Astrocyte (in vitro differentiated cells and primary cell): ENCODE results near the gene NLRP9. TPM values are rescaled to one million over a fixed set of nuclear protein-coding genes. Genes with fewer than 3 reads are reported as not detected.

Source experiments
- DNase-seq: peaks from one replicate; pipeline ENCODE4 v3.0.0-alpha.2; 2010; ENCODE audit warnings: low read depth
- FAIRE-seq: peaks from 2 replicates; lab custom pipeline; 2011; peaks lifted over from hg19 to GRCh38; lab: Jason Lieb, UNC
- H2AFZ ChIP-seq: 2 replicates; pipeline ENCODE4 v1.6.0; 2012; ENCODE audit warnings: low read depth, low read length, inconsistent platforms
- H3K27ac ChIP-seq: 2 replicates; pipeline ENCODE4 v1.5.1; 2011; ENCODE audit warnings: low read depth, low read length, inconsistent platforms
- H3K27me3 ChIP-seq: 2 replicates; pipeline ENCODE4 v1.6.0; 2011; ENCODE audit warnings: low read length, inconsistent platforms; ENCODE audit not compliant: insufficient read depth
- H3K36me3 ChIP-seq: 2 replicates; pipeline ENCODE4 v1.5.1; 2011; ENCODE audit warnings: low read length, inconsistent platforms; ENCODE audit not compliant: insufficient read depth
- H3K4me1 ChIP-seq: 2 replicates; pipeline ENCODE4 v1.5.1; 2011; ENCODE audit warnings: low read length, inconsistent platforms; ENCODE audit not compliant: insufficient read depth
- H3K4me2 ChIP-seq: 2 replicates; pipeline ENCODE4 v1.6.0; 2012; ENCODE audit warnings: low read length, inconsistent platforms
- H3K4me3 ChIP-seq: 2 replicates; pipeline ENCODE4 v1.5.1; 2011; ENCODE audit warnings: low read depth, mild to moderate bottlenecking, low read length, inconsistent platforms; ENCODE audit not compliant: insufficient read depth
- H3K79me2 ChIP-seq: 2 replicates; pipeline ENCODE4 v1.6.0; 2012; ENCODE audit warnings: mild to moderate bottlenecking, low read length, inconsistent platforms; ENCODE audit not compliant: insufficient read depth
- H3K9ac ChIP-seq: 2 replicates; pipeline ENCODE4 v1.6.0; 2012; ENCODE audit warnings: mild to moderate bottlenecking, low read length, inconsistent platforms
- H3K9me3 ChIP-seq: 2 replicates; pipeline ENCODE4 v1.5.1; 2012; ENCODE audit warnings: low read depth, mild to moderate bottlenecking, low read length, inconsistent platforms; ENCODE audit not compliant: insufficient read depth
- H4K20me1 ChIP-seq: 2 replicates; pipeline ENCODE4 v1.6.0; 2012; ENCODE audit warnings: low read length, inconsistent platforms; ENCODE audit not compliant: insufficient read depth
- H3K27ac Mint-ChIP-seq: one replicate; pipeline ENCODE4 v1.8.0; 2021; ENCODE audit warnings: mild to moderate bottlenecking, mixed read lengths; ENCODE audit not compliant: unreplicated experiment
- H3K27me3 Mint-ChIP-seq: one replicate; pipeline ENCODE4 v1.8.0; 2021; ENCODE audit warnings: low read depth, mixed read lengths; ENCODE audit not compliant: unreplicated experiment
- H3K36me3 Mint-ChIP-seq: one replicate; pipeline ENCODE4 v1.8.0; 2021; ENCODE audit warnings: low read depth, mixed read lengths; ENCODE audit not compliant: unreplicated experiment
- H3K4me1 Mint-ChIP-seq: one replicate; pipeline ENCODE4 v1.8.0; 2021; ENCODE audit warnings: low read depth, mixed read lengths; ENCODE audit not compliant: unreplicated experiment
- H3K4me3 Mint-ChIP-seq: one replicate; pipeline ENCODE4 v1.8.0; 2021; ENCODE audit warnings: mild to moderate bottlenecking, moderate library complexity, mixed read lengths; ENCODE audit not compliant: unreplicated experiment
- H3K9me3 Mint-ChIP-seq: one replicate; pipeline ENCODE4 v1.8.0; 2021; ENCODE audit warnings: mild to moderate bottlenecking, mixed read lengths; ENCODE audit not compliant: unreplicated experiment
- EZH2 ChIP-seq: IDR thresholded peaks from 2 replicates; pipeline ENCODE4 v1.6.1; 2012; ENCODE audit warnings: mild to moderate bottlenecking, low read length, inconsistent platforms; ENCODE audit not compliant: insufficient read depth
- total RNA-seq: library from RNA; stranded (reverse); gene quantifications from 2 replicates; pipeline ENCODE4 v1.2.1, GENCODE V29; 2021
- TF ChIP-seq, protein P1 (sequence below): IDR thresholded peaks from 2 replicates; pipeline ENCODE4 v1.5.1; 2011; ENCODE audit warnings: low read depth, mild to moderate bottlenecking, inconsistent platforms, low read length, moderate library complexity; ENCODE audit not compliant: insufficient read depth

NLRP9 gene
- total RNA-seq, 1 donor from 2014 or later: not detected

DNA sequence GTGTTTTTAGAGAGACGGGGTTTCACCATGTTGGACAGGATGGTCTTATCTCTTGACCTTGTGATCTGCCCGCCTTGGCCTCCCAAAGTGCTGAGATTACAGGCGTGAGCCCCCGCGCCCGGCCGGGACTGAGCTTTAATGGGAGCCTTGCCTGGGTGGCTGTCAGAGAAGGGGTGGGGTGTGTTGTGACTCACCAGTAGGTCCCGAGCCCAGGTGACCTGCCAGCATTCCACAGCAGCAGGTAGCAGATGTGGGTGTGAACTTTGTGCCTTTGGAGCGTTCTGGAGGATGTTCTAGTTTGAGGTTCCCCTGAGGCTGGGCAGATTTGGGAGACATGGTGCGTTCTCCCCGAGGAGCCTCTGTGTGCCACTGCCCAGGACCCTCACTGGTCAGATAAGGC lies 70.2 kb downstream of the NLRP9 start:
- H3K36me3 Mint-ChIP-seq: peaks cover 15% of the 10 kb centered on the region
- peaks cover 25% of the 10 kb centered on the region for H3K36me3 ChIP-seq
- no peaks in the 10 kb centered on the region for H3K27me3 ChIP-seq
- no peak overlapping the region for H3K4me2 ChIP-seq
- no peak overlapping the region for H3K4me3 ChIP-seq
- no peak overlapping the region for H3K27ac Mint-ChIP-seq
- no peaks in the 10 kb centered on the region for H3K27me3 Mint-ChIP-seq
- peaks cover 1% of the 10 kb centered on the region for H3K9me3 Mint-ChIP-seq
- H3K9ac ChIP-seq: no peak overlapping the region
- no peaks in the 10 kb centered on the region for H3K9me3 ChIP-seq
- no peak overlapping the region for H2AFZ ChIP-seq
- peaks cover 90% of the 10 kb centered on the region for H3K79me2 ChIP-seq
- H3K4me3 Mint-ChIP-seq: no peak overlapping the region
- H3K4me1 Mint-ChIP-seq: peaks cover 9% of the 10 kb centered on the region
- no peak overlapping the region for H3K27ac ChIP-seq
- no peak for TF ChIP-seq EZH2
- TF ChIP-seq, protein P1, sequence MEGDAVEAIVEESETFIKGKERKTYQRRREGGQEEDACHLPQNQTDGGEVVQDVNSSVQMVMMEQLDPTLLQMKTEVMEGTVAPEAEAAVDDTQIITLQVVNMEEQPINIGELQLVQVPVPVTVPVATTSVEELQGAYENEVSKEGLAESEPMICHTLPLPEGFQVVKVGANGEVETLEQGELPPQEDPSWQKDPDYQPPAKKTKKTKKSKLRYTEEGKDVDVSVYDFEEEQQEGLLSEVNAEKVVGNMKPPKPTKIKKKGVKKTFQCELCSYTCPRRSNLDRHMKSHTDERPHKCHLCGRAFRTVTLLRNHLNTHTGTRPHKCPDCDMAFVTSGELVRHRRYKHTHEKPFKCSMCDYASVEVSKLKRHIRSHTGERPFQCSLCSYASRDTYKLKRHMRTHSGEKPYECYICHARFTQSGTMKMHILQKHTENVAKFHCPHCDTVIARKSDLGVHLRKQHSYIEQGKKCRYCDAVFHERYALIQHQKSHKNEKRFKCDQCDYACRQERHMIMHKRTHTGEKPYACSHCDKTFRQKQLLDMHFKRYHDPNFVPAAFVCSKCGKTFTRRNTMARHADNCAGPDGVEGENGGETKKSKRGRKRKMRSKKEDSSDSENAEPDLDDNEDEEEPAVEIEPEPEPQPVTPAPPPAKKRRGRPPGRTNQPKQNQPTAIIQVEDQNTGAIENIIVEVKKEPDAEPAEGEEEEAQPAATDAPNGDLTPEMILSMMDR: no peak
- peaks cover 4% of the 10 kb centered on the region for H3K4me1 ChIP-seq
- DNase-seq (no peak), FAIRE-seq (no peak)
- H4K20me1 ChIP-seq: peaks cover 97% of the 10 kb centered on the region

DNA sequence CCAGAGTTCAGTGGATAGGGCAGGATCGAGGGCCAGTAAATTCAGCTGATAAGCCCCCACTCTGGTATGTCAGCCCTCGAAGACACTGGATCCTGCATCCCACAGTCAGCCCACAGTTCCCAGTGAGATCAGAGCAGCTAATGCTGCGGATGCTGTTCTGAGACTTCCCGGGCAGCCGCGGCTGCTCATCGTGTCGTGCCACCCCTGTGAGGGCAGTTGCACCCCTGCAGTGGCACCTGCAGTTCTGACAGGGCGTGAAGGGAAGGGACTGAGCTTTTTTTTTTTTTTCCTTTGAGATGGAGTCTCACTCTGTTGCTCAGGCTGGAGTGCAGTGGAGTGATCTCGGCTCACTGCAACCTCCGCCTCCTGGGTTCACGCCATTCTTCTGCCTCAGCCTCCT lies 70.7 kb downstream of the NLRP9 start:
- Mint-ChIP-seq H3K4me3 (no peak overlapping the region), H3K36me3 (peaks cover 19% of the 10 kb centered on the region), H3K27ac (peak overlapping the region; percentile 58), H3K4me1 (peaks cover 12% of the 10 kb centered on the region), H3K9me3 (peaks cover 1% of the 10 kb centered on the region), H3K27me3 (no peaks in the 10 kb centered on the region)
- Histone ChIP-seq H3K9ac (no peak overlapping the region), H3K79me2 (peaks cover 92% of the 10 kb centered on the region), H3K4me1 (peaks cover 4% of the 10 kb centered on the region), H3K36me3 (peaks cover 30% of the 10 kb centered on the region), H2AFZ (no peak overlapping the region), H3K4me2 (no peak overlapping the region), H3K4me3 (no peak overlapping the region), H3K27ac (no peak overlapping the region), H4K20me1 (peaks cover 97% of the 10 kb centered on the region), H3K27me3 (no peaks in the 10 kb centered on the region), H3K9me3 (no peaks in the 10 kb centered on the region)
- TF ChIP-seq, protein P1: no peak
- DNase-seq (no peak), FAIRE-seq (no peak)

DNA sequence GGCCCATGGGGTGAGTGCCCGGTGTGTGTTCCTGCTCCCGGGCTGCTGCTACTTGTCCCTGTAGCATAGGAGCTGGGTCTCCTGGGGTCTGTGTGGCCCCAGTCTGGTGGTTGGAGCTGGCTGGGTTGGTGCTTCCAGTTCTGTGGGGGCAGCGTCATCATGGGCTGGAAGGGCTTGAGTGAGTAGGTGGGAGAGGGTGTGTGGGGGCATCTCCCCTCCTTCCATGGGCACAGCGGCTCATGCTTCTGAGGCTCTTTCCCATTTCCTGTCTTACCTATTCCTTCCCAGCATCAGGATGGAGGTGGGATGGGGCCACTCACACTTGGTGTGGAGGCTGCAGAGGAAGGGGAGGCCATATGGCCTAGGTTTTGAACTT lies 71.2 kb downstream of the NLRP9 start:
- Histone ChIP-seq H3K27ac (no peak overlapping the region), H3K4me1 (no peaks in the 10 kb centered on the region), H3K27me3 (no peaks in the 10 kb centered on the region), H3K36me3 (peaks cover 32% of the 10 kb centered on the region), H3K9me3 (no peaks in the 10 kb centered on the region), H3K79me2 (peaks cover 90% of the 10 kb centered on the region), H3K4me3 (no peak overlapping the region), H3K4me2 (no peak overlapping the region), H4K20me1 (peaks cover 97% of the 10 kb centered on the region), H2AFZ (no peak overlapping the region), H3K9ac (no peak overlapping the region)
- no peak for DNase-seq
- peaks cover 8% of the 10 kb centered on the region for H3K4me1 Mint-ChIP-seq
- no peak for TF ChIP-seq EZH2
- TF ChIP-seq, protein P1: no peak
- no peak overlapping the region for H3K4me3 Mint-ChIP-seq
- no peak for FAIRE-seq
- no peak overlapping the region for H3K27ac Mint-ChIP-seq
- peaks cover 1% of the 10 kb centered on the region for H3K9me3 Mint-ChIP-seq
- H3K27me3 Mint-ChIP-seq: no peaks in the 10 kb centered on the region
- peaks cover 19% of the 10 kb centered on the region for H3K36me3 Mint-ChIP-seq
